OCI-LY1 (cell line): Measurements from ENCODE around the gene TBX4.
A peak's percentile ranks its signal among the peaks of the same experiment; 100 is the strongest.

Experiments
- H2AFZ ChIP-seq: fragments of 200-600 bp; sonication (generic), shearing (Covaris generic); 2 replicates; pipeline ENCODE4 v1.6.0; 2014; ENCODE audit warnings: antibody characterized with exemption, mild to moderate bottlenecking, low read length
- H3F3A ChIP-seq: fragments of 200-600 bp; sonication (generic), shearing (Covaris generic); 2 replicates; pipeline ENCODE4 v1.6.0; 2014; ENCODE audit warnings: mild to moderate bottlenecking, antibody characterized with exemption, low read length, moderate library complexity; ENCODE audit not compliant: insufficient read depth
- H3K27ac ChIP-seq: fragments of 200-600 bp; sonication (generic); 2 replicates; pipeline ENCODE4 v1.5.1; 2014; ENCODE audit warnings: low read length, mixed run types, mild to moderate bottlenecking, low read depth; ENCODE audit not compliant: poor library complexity, severe bottlenecking
- H3K27me3 ChIP-seq: fragments of 200-600 bp; sonication (generic); 2 replicates; pipeline ENCODE4 v1.6.0; 2014; ENCODE audit warnings: antibody characterized with exemption, mild to moderate bottlenecking, low read length, moderate library complexity; ENCODE audit not compliant: insufficient read depth
- H3K36me3 ChIP-seq: fragments of 200-600 bp; sonication (generic); 2 replicates; pipeline ENCODE4 v1.6.1; 2014; ENCODE audit warnings: mild to moderate bottlenecking, antibody characterized with exemption, low read length, moderate library complexity, mixed read lengths; ENCODE audit not compliant: insufficient read depth
- H3K4me1 ChIP-seq: fragments of 200-600 bp; sonication (generic); 2 replicates; pipeline ENCODE4 v1.5.1; 2014; ENCODE audit warnings: mild to moderate bottlenecking, low read length, moderate library complexity; ENCODE audit not compliant: insufficient read depth, severe bottlenecking
- H3K4me2 ChIP-seq: fragments of 200-600 bp; sonication (generic), shearing (Covaris generic); 2 replicates; pipeline ENCODE4 v1.6.1; 2014; ENCODE audit warnings: low read length
- H3K4me3 ChIP-seq: fragments of 200-600 bp; sonication (generic); 2 replicates; pipeline ENCODE4 v1.5.1; 2014; ENCODE audit warnings: low read length, low read depth, mild to moderate bottlenecking, mixed read lengths; ENCODE audit not compliant: poor library complexity, severe bottlenecking
- H3K79me2 ChIP-seq: fragments of 200-600 bp; shearing (Covaris generic); 2 replicates; pipeline ENCODE4 v1.6.1; 2016; ENCODE audit warnings: mixed run types, low read length, mixed read lengths; ENCODE audit not compliant: insufficient read depth
- H3K9ac ChIP-seq: fragments of 200-600 bp; sonication (generic), shearing (Covaris generic); 2 replicates; pipeline ENCODE4 v1.6.1; 2014; ENCODE audit warnings: mild to moderate bottlenecking, low read length, mixed read lengths
- H3K9me2 ChIP-seq: fragments of 200-600 bp; sonication (generic), shearing (Covaris generic); 2 replicates; pipeline ENCODE4 v1.6.1; 2014; ENCODE audit warnings: low read depth, mild to moderate bottlenecking, low read length, mixed read lengths
- H3K9me3 ChIP-seq: fragments of 200-600 bp; shearing (Covaris generic); 2 replicates; pipeline ENCODE4 v1.6.1; 2014; ENCODE audit warnings: low read length, mixed read lengths
- H4K20me1 ChIP-seq: fragments of 200-600 bp; sonication (generic), shearing (Covaris generic); 2 replicates; pipeline ENCODE4 v1.6.0; 2016; ENCODE audit warnings: mild to moderate bottlenecking, low read length; ENCODE audit not compliant: insufficient read depth
- CTCF ChIP-seq: fragments of 200-600 bp; sonication (generic), shearing (Covaris generic); IDR thresholded peaks from 2 replicates; pipeline ENCODE4 v1.5.1; 2017; ENCODE audit warnings: mild to moderate bottlenecking, antibody characterized with exemption, low read length, moderate library complexity, mixed read lengths
- EZH2 ChIP-seq: fragments of 200-600 bp; sonication (generic), shearing (Covaris generic); IDR thresholded peaks from 2 replicates; pipeline ENCODE4 v1.8.0; 2017; ENCODE audit warnings: borderline replicate concordance, mixed run types, mild to moderate bottlenecking, antibody characterized with exemption, low read length, moderate library complexity, mixed read lengths

Gene TBX4

GRCh38 chr17:61415374-61416210 lies 36.6 kb upstream of the TBX4 start:
- no peaks in the 10 kb centered on the region for H3K79me2 ChIP-seq
- H3K27me3 ChIP-seq = peaks cover 7% of the 10 kb centered on the region; the same call in 1 of the 2 replicates
- H3K9ac ChIP-seq = no peak overlapping the region
- no peaks in the 10 kb centered on the region for H3F3A ChIP-seq
- no peaks in the 10 kb centered on the region for H3K9me2 ChIP-seq
- H3K4me3 ChIP-seq = no peak overlapping the region
- H3K27ac ChIP-seq = no peak overlapping the region
- peaks cover 23% of the 10 kb centered on the region for H3K4me1 ChIP-seq
- H4K20me1 ChIP-seq = no peaks in the 10 kb centered on the region
- H3K4me2 ChIP-seq = no peak overlapping the region
- no peak for TF ChIP-seq EZH2
- TF ChIP-seq CTCF = no peak
- no peaks in the 10 kb centered on the region for H3K9me3 ChIP-seq
- no peak overlapping the region for H2AFZ ChIP-seq
- H3K36me3 ChIP-seq = no peaks in the 10 kb centered on the region

DNA sequence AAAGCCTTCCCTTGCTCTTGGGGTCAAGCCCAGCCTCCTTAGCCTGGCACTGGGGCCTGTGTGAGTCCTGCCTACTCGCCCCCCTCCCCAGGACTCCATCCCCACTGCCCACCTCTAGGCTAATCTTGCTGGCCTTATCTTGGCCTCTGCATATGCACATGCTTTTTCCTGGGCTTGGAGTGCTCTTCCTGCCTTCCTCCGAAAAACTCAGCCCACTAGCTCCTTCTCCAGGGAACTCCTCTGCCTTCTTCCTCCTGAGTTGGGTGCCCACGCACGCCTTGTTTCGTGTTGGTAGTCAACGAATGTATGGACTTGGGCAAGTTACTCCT lies 36.0 kb upstream of the TBX4 start:
- H4K20me1 ChIP-seq = no peaks in the 10 kb centered on the region
- H2AFZ ChIP-seq = no peak overlapping the region
- H3K4me2 ChIP-seq = no peak overlapping the region
- no peaks in the 10 kb centered on the region for H3K36me3 ChIP-seq
- no peak overlapping the region for H3K4me3 ChIP-seq
- peaks cover 19% of the 10 kb centered on the region for H3K4me1 ChIP-seq
- no peaks in the 10 kb centered on the region for H3K9me3 ChIP-seq
- no peaks in the 10 kb centered on the region for H3K9me2 ChIP-seq
- TF ChIP-seq CTCF (no peak), EZH2 (no peak)
- peaks cover 7% of the 10 kb centered on the region; the same call in 1 of the 2 replicates for H3K27me3 ChIP-seq
- H3K27ac ChIP-seq = no peak overlapping the region
- no peaks in the 10 kb centered on the region for H3K79me2 ChIP-seq
- no peak overlapping the region for H3K9ac ChIP-seq
- no peaks in the 10 kb centered on the region for H3F3A ChIP-seq

GRCh38 chr17:61416540-61417363 lies 35.5 kb upstream of the TBX4 start:
- Histone ChIP-seq H3K9me3 (no peaks in the 10 kb centered on the region), H2AFZ (no peak overlapping the region), H3K79me2 (no peaks in the 10 kb centered on the region), H3K4me2 (peak overlapping the region; percentile 55; the same call in 1 of the 2 replicates), H4K20me1 (no peaks in the 10 kb centered on the region), H3K9me2 (no peaks in the 10 kb centered on the region), H3K27ac (no peak overlapping the region), H3K27me3 (peaks cover 7% of the 10 kb centered on the region; the same call in 1 of the 2 replicates), H3K4me1 (peaks cover 14% of the 10 kb centered on the region), H3K36me3 (no peaks in the 10 kb centered on the region), H3F3A (no peaks in the 10 kb centered on the region), H3K9ac (no peak overlapping the region), H3K4me3 (no peak overlapping the region)
- TF ChIP-seq EZH2 = no peak
- TF ChIP-seq CTCF = peak; percentile 93
